GM21529 (cell line): ENCODE measurements around the gene PCDHGB3.
"Not testable (repeated sequence)": the region's sequence is repeated elsewhere in the genome, so short reads cannot be mapped to it uniquely, and the experiment has no call there.

Experiments used
- ATAC-seq: cut with Tn5 transposase; IDR thresholded peaks from one replicate; pipeline ENCODE4 v1.9.1; 2021; ENCODE audit not compliant: unreplicated experiment

Gene PCDHGB3

GRCh38 chr5:141369994-141370848 lies at the start of gene PCDHGB3:
Gene PCDHGB3 (plus strand): TSS chr5:141370242. CDS start chr5:141370395, 153 bp downstream.
- ATAC-seq, result peak; percentile 99

GRCh38 chr5:141322261-141322660 lies 47.8 kb upstream of the PCDHGB3 start:
- ATAC-seq, result no peak

DNA sequence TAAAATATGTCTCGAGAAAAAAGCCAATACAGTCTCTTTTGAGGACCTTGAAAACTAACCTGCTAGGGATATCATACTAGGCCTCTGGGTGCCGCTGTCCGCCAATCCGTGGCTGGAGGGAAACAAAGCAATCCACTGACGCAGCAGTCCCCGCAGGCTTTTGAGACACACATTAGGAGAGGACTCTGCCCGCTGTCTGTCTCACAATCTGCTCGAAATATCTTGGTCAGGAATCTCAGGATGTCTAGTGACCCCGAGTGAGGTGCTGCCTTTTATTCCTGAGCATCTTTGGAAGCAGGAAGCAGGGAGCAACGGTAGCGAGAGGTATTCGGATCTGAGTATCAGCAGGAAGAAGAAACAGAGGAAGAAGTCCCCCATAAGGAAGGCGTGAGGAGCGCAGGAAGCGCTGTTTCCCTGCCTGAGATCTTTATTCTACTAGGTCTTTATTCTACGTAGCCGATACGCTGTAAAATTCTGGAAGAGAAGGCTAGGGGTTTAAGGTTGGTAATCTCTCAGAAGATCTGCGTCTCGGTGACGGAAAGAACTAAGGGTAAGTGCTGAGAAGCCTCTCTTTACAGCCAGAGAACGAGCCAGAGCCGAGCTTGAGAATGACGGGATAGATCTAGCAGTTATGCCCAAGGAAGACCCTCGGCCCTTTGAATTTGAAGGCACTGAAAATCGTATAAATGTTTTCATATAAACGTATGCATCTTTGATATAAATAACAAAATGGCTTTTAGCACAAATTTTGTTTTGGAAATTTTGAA lies 43.8 kb upstream of the PCDHGB3 start:
- ATAC-seq, result peak; percentile 96

DNA sequence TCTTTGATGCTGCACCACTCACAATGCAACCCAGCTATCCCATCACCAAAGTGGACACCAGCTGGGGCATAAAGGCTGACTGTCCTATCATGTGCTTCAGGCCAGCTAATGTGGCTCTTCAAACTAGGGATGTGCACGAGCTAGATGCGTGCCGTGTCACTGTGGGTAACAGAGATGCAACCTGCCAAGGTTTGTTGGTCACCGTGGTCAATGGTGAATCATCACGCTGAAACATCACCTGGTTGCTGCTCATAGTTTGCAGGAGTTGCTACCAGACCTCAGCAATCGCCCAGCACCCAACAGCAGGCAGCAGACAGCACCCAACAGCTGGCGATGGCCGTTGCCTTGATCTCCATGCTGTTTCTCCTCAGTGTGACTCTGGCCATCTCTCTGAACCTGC lies 41.8 kb upstream of the PCDHGB3 start:
- no peak for ATAC-seq

DNA sequence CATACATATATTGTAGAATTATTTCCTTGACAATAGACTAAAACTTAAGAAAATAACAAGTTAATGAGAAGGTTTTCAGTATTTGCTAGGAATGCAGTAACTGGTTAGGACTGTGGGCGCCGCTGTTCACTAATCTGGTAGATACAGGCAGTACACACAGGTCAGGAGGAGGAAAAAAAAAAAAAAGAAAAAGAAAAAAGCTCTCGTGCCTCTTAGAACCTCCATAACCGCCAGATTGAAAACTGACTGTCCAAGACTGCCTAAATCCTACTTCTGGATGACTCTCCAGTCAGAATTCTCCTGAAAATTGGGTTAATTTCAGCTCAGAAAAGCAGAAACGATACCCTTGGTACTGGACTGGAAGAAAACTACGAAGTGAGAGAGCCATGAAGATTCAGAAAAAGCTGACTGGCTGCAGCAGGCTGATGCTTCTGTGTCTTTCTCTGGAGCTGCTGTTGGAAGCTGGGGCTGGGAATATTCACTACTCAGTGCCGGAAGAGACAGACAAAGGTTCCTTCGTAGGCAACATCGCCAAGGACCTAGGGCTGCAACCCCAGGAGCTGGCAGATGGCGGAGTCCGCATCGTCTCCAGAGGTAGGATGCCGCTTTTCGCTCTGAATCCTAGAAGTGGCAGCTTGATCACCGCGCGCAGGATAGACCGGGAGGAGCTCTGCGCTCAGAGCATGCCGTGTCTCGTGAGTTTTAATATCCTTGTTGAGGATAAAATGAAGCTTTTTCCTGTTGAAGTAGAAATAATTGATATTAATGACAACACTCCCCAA lies 39.6 kb upstream of the PCDHGB3 start, which contains the start of gene PCDHGA1:
Gene PCDHGA1, plus strand, starts transcription at position 216 of the 782 bp plus-strand sequence.
- no peak for ATAC-seq

DNA sequence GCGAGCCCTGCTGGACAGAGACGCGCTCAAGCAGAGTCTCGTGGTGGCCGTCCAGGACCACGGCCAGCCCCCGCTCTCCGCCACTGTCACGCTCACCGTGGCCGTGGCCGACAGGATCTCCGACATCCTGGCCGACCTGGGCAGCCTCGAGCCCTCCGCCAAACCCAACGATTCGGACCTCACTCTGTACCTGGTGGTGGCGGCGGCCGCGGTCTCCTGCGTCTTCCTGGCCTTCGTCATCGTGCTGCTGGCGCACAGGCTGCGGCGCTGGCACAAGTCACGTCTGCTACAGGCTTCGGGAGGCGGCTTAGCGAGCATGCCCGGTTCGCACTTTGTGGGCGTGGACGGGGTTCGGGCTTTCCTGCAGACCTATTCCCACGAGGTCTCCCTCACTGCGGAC lies 37.5 kb upstream of the PCDHGB3 start:
- not testable (repeated sequence) for ATAC-seq

DNA sequence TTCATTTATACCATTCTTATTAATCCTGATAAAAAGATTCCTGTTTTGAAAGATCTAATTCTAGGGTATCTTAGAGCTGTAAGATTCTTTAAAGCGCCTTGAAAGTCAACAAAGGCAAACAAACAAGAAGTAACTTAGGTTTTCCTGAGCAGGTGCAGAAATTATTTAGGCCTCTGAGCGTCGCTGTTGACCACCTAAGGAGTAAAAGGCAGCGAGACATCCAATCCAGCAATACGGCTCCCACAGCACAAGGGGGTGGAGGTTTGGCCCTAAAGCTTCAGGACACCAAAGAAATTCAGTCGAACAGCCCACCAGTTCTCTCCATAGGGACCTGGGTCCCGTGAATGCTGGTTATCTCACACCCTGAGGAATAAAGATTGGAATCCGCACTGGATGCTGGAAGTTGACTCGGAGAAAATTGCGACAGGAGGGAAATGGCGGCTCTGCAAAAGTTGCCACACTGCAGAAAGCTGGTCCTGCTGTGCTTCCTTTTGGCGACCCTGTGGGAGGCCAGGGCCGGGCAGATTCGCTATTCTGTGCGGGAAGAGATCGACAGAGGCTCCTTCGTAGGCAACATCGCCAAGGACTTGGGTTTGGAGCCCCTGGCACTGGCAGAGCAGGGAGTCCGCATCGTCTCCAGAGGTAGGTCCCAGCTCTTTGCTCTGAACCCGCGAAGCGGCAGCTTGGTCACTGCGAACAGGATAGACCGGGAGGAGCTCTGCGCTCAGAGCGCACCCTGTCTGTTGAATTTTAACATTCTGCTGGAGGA lies 31.3 kb upstream of the PCDHGB3 start, which contains the start of gene PCDHGA2:
Gene PCDHGA2, plus strand, starts transcription at position 223 of the 769 bp plus-strand sequence.
- ATAC-seq, result no peak

- ATAC-seq, result not testable (repeated sequence)
Measured at GRCh38 chr5:141340781-141341354, 29.2 kb upstream of the PCDHGB3 start.

GRCh38 chr5:141342773-141343172 lies 27.3 kb upstream of the PCDHGB3 start:
- no peak for ATAC-seq

- ATAC-seq, result no peak
Measured at GRCh38 chr5:141343242-141343952, 26.6 kb upstream of the PCDHGB3 start, which contains the start of gene PCDHGA3. Gene PCDHGA3 (plus strand): TSS chr5:141343829. CDS start chr5:141344034, 205 bp downstream.

DNA sequence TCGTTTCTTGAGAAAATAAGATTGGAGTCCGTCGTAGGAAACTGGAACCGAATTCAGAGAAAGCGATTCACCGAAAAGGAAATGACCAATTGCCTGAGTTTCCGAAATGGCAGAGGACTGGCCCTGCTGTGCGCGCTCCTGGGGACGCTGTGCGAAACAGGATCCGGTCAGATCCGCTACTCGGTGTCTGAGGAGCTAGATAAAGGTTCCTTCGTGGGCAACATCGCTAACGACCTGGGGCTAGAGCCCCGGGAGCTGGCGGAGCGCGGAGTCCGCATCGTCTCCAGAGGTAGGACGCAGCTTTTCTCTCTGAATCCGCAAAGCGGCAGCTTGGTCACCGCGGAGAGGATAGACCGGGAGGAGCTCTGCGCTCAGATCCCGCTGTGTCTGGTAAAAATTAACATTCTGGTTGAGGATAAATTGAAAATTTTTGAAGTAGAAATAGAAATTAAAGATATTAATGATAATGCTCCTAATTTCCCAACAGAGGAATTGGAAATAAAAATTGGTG lies 26.0 kb upstream of the PCDHGB3 start:
- ATAC-seq, result no peak

GRCh38 chr5:141345327-141345726 lies 24.7 kb upstream of the PCDHGB3 start:
- ATAC-seq, result no peak

DNA sequence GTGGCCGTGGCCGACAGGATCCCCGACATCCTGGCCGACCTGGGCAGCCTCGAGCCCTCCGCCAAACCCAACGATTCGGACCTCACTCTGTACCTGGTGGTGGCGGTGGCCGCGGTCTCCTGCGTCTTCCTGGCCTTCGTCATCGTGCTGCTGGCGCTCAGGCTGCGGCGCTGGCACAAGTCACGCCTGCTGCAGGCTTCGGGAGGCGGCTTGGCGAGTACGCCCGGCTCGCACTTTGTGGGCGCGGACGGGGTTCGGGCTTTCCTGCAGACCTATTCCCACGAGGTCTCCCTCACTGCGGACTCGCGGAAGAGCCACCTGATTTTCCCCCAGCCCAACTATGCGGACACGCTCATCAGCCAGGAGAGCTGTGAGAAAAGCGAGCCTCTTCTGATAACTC lies 24.0 kb upstream of the PCDHGB3 start:
- not testable (repeated sequence) for ATAC-seq

DNA sequence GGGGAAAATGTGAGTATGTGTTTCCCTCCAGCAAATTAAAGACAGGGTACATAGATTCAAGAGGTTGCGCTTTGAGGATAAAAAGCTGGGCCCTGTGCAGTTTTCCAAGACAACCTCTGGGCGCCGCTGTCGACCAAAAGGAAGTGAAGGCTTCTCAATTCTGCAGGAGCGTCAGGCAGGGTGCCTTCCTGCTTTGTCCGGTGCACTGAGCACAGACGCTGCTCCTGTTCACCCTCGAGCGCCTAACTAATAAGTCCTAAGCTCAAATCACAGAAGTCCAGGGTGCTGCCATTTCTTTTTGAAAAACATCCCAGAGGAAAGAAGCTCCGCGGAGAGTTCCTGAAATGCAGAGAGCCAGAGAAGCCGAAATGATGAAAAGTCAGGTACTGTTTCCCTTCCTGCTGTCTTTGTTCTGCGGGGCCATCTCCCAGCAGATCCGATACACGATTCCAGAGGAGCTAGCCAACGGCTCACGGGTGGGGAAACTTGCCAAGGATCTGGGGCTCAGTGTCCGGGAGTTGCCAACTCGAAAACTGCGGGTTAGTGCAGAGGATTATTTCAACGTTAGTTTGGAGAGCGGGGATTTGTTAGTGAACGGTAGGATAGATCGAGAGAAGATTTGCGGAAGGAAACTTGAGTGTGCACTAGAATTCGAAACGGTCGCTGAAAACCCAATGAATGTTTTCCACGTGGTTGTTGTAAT lies 20.0 kb upstream of the PCDHGB3 start, which contains the start of gene PCDHGB1:
Gene PCDHGB1, plus strand, starts transcription at position 183 of the 703 bp plus-strand sequence. Its CDS starts 162 bp downstream, at position 345.
- peak; percentile 91 for ATAC-seq

GRCh38 chr5:141351591-141351990 lies 18.5 kb upstream of the PCDHGB3 start:
- no peak for ATAC-seq

DNA sequence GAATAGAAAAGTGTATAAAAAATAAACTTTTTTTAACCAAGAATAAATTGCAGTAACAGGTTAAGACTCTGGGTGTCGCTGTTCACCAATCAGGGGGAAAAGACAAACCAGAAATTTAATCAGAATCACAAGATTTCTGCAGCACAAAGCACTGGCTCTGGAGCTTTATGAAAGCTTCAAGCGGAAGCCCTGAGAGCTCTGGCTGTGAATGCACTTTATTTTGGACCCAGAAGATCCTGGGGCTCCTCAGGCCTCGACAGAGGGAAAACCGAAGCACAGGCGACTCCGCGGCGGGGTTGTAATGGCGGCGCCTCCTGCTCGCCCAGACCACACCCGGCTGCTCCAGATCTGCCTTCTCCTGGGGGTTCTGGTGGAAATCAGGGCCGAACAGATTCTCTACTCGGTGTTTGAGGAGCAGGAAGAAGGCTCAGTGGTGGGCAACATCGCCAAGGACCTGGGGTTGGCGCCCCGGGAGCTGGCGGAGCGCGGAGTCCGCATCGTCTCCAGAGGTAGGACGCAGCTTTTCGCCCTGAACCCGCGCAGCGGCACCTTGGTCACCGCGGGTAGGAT lies 15.1 kb upstream of the PCDHGB3 start, which contains the start of gene PCDHGA4:
Gene PCDHGA4, plus strand, starts transcription at position 122 of the 570 bp plus-strand sequence. Its CDS starts 87 bp downstream, at position 209.
- ATAC-seq, result no peak

DNA sequence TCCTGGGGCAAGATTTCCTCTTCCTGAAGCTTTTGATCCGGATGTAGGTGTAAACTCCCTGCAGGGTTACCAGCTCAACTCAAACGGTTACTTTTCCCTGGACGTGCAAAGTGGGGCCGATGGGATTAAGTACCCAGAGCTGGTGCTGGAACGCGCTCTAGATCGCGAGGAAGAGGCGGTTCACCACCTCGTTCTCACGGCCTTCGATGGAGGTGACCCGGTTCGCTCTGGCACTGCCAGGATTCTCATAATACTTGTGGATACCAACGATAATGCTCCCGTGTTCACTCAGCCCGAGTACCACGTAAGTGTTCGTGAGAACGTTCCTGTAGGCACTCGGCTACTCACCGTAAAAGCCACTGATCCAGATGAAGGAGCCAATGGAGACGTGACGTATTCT lies 14.4 kb upstream of the PCDHGB3 start:
- no peak for ATAC-seq

DNA sequence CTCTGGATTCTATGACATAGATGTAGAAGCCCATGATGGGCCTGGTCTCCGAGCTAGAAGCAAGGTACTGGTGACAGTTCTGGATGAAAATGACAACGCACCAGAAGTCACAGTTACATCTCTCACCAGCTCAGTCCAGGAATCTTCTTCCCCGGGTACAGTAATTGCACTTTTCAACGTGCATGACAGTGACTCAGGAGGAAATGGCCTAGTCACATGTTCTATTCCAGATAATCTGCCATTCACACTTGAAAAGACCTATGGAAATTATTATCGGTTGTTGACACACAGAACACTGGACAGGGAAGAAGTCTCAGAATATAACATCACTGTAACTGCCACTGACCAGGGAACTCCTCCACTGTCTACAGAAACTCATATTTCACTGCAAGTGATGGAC lies 13.9 kb upstream of the PCDHGB3 start:
- no peak for ATAC-seq
